WTC11 (cell line): ENCODE measurements around the gene OR51E1. TPM values are rescaled to one million over a fixed set of nuclear protein-coding genes. Genes with fewer than 3 reads are reported as not detected.

Experiments used
- ATAC-seq: fragments of 200-7000 bp; cut with Tn5 transposase; 2 replicates; pipeline ENCODE4 v1.10.0; 2021; ENCODE audit warnings: mild to moderate bottlenecking, moderate library complexity
- CTCF ChIA-PET: fragments of 300-600 bp; sonication (Branson Sonifier 250); formaldehyde crosslinking; loops from one replicate; lab custom pipeline; 2021; ENCODE audit warnings: antibody characterized with exemption; lab: Charles Lee
- POLR2A ChIA-PET: fragments of 350-600 bp; sonication (Branson Sonifier 250); formaldehyde crosslinking; loops from one replicate; lab custom pipeline; 2021; ENCODE audit warnings: antibody characterized with exemption; lab: Charles Lee
- DNase-seq: peaks from one replicate; pipeline ENCODE4 v3.0.0; 2021; ENCODE audit warnings: low spot score
- H3K27ac Mint-ChIP-seq: 2 replicates; pipeline ENCODE4 v1.8.0; 2021; ENCODE audit warnings: mixed read lengths
- H3K27me3 Mint-ChIP-seq: 2 replicates; pipeline ENCODE4 v1.8.0; 2021; ENCODE audit warnings: low read depth, mild to moderate bottlenecking, moderate library complexity, mixed read lengths
- H3K36me3 Mint-ChIP-seq: 2 replicates; pipeline ENCODE4 v1.8.0; 2021; ENCODE audit warnings: mixed read lengths
- H3K4me1 Mint-ChIP-seq: 2 replicates; pipeline ENCODE4 v1.8.0; 2022; ENCODE audit warnings: mixed read lengths
- H3K4me3 Mint-ChIP-seq: 2 replicates; pipeline ENCODE4 v1.8.0; 2021; ENCODE audit warnings: mild to moderate bottlenecking, moderate library complexity, mixed read lengths
- H3K9me3 Mint-ChIP-seq: 2 replicates; pipeline ENCODE4 v1.8.0; 2021; ENCODE audit warnings: mixed read lengths
- AR ChIP-seq: fragments of 250-450 bp; sonication (Bioruptor Pico); IDR thresholded peaks from 2 replicates; pipeline ENCODE4 v1.9.0; 2021; ENCODE audit warnings: mild to moderate bottlenecking
- ATF1 ChIP-seq: sonication (generic); formaldehyde crosslinking; IDR thresholded peaks from 2 replicates; pipeline ENCODE4 v1.8.1; 2023; ENCODE audit warnings: mild to moderate bottlenecking, moderate library complexity, missing genetic modification reagents
- ATF6 ChIP-seq: sonication (generic); formaldehyde crosslinking; IDR thresholded peaks from 2 replicates; pipeline ENCODE4 v1.8.1; 2023; ENCODE audit warnings: mild to moderate bottlenecking, missing genetic modification reagents
- CTCF ChIP-seq: fragments of 200-600 bp; IDR thresholded peaks from 2 replicates; pipeline ENCODE4 v1.8.0; 2022; ENCODE audit warnings: antibody characterized with exemption
- E2F4 ChIP-seq: sonication (generic); formaldehyde crosslinking; IDR thresholded peaks from 2 replicates; pipeline ENCODE4 v1.8.1; 2022; ENCODE audit warnings: low read depth, mild to moderate bottlenecking, moderate library complexity, missing genetic modification reagents, borderline replicate concordance
- FOXK1 ChIP-seq: sonication (generic); formaldehyde crosslinking; IDR thresholded peaks from 2 replicates; pipeline ENCODE4 v1.8.0; 2022; ENCODE audit warnings: mild to moderate bottlenecking, moderate library complexity, missing genetic modification reagents
- GABPB1 ChIP-seq: sonication (generic); formaldehyde crosslinking; IDR thresholded peaks from 2 replicates; pipeline ENCODE4 v1.8.1; 2023; ENCODE audit warnings: mild to moderate bottlenecking, missing genetic modification reagents
- HMGXB4 ChIP-seq: sonication (generic); formaldehyde crosslinking; IDR thresholded peaks from 2 replicates; pipeline ENCODE4 v1.8.1; 2023; ENCODE audit warnings: mild to moderate bottlenecking, moderate library complexity, missing genetic modification reagents
- JAZF1 ChIP-seq: fragments of 250-450 bp; sonication (Bioruptor Pico); IDR thresholded peaks from 2 replicates; pipeline ENCODE4 v1.9.0; 2021; ENCODE audit warnings: moderate library complexity, mild to moderate bottlenecking, inconsistent platforms
- MXD4 ChIP-seq: fragments of 250-450 bp; sonication (Bioruptor Pico); IDR thresholded peaks from 2 replicates; pipeline ENCODE4 v1.8.0; 2021; ENCODE audit warnings: mild to moderate bottlenecking, moderate library complexity, borderline replicate concordance
- MYBL2 ChIP-seq: sonication (generic); formaldehyde crosslinking; IDR thresholded peaks from 2 replicates; pipeline ENCODE4 v1.8.1; 2023; ENCODE audit warnings: mild to moderate bottlenecking, moderate library complexity, missing genetic modification reagents
- NFYB ChIP-seq: sonication (generic); formaldehyde crosslinking; conservative IDR thresholded peaks from 2 replicates; pipeline ENCODE4 v1.8.0; 2022; ENCODE audit warnings: low read depth, missing genetic modification reagents
- RELA ChIP-seq: sonication (generic); formaldehyde crosslinking; IDR thresholded peaks from 2 replicates; pipeline ENCODE4 v1.8.1; 2022; ENCODE audit warnings: missing genetic modification reagents, mild to moderate bottlenecking, borderline replicate concordance
- TEAD1 ChIP-seq: sonication (generic); formaldehyde crosslinking; IDR thresholded peaks from 2 replicates; pipeline ENCODE4 v1.8.0; 2022; ENCODE audit warnings: mild to moderate bottlenecking, missing genetic modification reagents
- ZBTB43 ChIP-seq: sonication (generic); formaldehyde crosslinking; IDR thresholded peaks from 2 replicates; pipeline ENCODE4 v1.8.1; 2023; ENCODE audit warnings: mild to moderate bottlenecking, missing genetic modification reagents
- ZNF232 ChIP-seq: sonication (generic); formaldehyde crosslinking; IDR thresholded peaks from 2 replicates; pipeline ENCODE4 v1.8.0; 2022; ENCODE audit warnings: mild to moderate bottlenecking, missing genetic modification reagents
- ZNF512 ChIP-seq: sonication (generic); formaldehyde crosslinking; IDR thresholded peaks from 2 replicates; pipeline ENCODE4 v1.8.1; 2022; ENCODE audit warnings: missing genetic modification reagents, borderline replicate concordance
- total RNA-seq: library from RNA; stranded (reverse); gene quantifications from 3 replicates; pipeline ENCODE4 v1.2.3, GENCODE V29; 2021

OR51E1 gene
- total RNA-seq, 1 experiment from 2014 or later = not detected

GRCh38 chr11:4605057-4605456 lies 38.7 kb upstream of the OR51E1 start:
- no peak for ATAC-seq
- peaks cover 9% of the 10 kb centered on the region for H3K27me3 Mint-ChIP-seq

More at GRCh38 chr11:4605057-4605456, 38.7 kb upstream of the OR51E1 start:
- DNase-seq = no peak
- H3K27ac Mint-ChIP-seq = no peak overlapping the region
- peaks cover 14% of the 10 kb centered on the region for H3K36me3 Mint-ChIP-seq
- peaks cover 9% of the 10 kb centered on the region for H3K4me1 Mint-ChIP-seq
- TF ChIP-seq ZNF232 (CRISPR knock-in tag) (no peak), JAZF1 (CRISPR knock-in tag) (no peak), TEAD1 (no peak), MXD4 (CRISPR knock-in tag) (no peak), HMGXB4 (CRISPR knock-in tag) (no peak), CTCF (no peak), NFYB (CRISPR knock-in tag) (no peak), ATF6 (no peak), GABPB1 (CRISPR knock-in tag) (no peak), E2F4 (no peak), ZNF512 (no peak), RELA (CRISPR knock-in tag) (no peak), AR (CRISPR knock-in tag) (no peak), MYBL2 (CRISPR knock-in tag) (no peak), FOXK1 (CRISPR knock-in tag) (no peak), ATF1 (no peak), ZBTB43 (no peak)
- ChIA-PET CTCF (no interaction called here), POLR2A (no interaction called here)
- no peak overlapping the region for H3K4me3 Mint-ChIP-seq
- H3K9me3 Mint-ChIP-seq = peaks cover 6% of the 10 kb centered on the region; the same call in 1 of the 2 replicates
